AG09309 (cell line): ENCODE data around the gene MCTP1.
A peak's percentile ranks its signal among the peaks of the same experiment; 100 is the strongest.

ENCODE experiments used
- DNase-seq: peaks from one replicate; pipeline ENCODE4 v3.0.0-alpha.2; 2010; ENCODE audit warnings: low read depth
- H3K4me3 ChIP-seq: 2 replicates; pipeline ENCODE4 v1.5.1; 2011; ENCODE audit warnings: mild to moderate bottlenecking, low read depth, low read length, moderate library complexity; ENCODE audit not compliant: control insufficient read depth
- TF ChIP-seq, protein P1 (sequence below): IDR thresholded peaks from 2 replicates; pipeline ENCODE4 v1.5.1; 2011; ENCODE audit warnings: mild to moderate bottlenecking, low read depth, low read length, inconsistent platforms; ENCODE audit not compliant: insufficient read depth, control insufficient read depth; ENCODE audit errors: missing control alignments

The MCTP1 gene

DNA sequence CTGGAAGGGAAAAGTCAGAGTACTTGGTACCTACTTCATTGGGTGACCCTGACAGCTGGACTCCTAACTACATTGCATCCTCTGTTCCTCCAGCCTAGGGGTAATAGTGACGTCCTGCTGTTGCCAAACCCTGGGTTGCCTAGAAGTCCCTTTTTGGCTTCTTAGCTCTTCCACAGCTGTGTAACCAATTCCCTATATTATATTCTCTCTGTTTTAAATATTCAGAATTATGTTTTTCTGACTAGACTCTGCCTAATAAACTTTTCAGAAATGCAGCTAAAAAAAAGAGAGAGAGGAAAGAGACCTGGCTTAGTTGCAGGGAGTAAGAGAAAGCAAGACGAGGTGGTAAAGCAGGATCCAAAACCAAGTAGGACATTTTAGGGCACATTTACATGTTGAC, 28.4 kb downstream of the MCTP1 start:
- TF ChIP-seq, protein P1, sequence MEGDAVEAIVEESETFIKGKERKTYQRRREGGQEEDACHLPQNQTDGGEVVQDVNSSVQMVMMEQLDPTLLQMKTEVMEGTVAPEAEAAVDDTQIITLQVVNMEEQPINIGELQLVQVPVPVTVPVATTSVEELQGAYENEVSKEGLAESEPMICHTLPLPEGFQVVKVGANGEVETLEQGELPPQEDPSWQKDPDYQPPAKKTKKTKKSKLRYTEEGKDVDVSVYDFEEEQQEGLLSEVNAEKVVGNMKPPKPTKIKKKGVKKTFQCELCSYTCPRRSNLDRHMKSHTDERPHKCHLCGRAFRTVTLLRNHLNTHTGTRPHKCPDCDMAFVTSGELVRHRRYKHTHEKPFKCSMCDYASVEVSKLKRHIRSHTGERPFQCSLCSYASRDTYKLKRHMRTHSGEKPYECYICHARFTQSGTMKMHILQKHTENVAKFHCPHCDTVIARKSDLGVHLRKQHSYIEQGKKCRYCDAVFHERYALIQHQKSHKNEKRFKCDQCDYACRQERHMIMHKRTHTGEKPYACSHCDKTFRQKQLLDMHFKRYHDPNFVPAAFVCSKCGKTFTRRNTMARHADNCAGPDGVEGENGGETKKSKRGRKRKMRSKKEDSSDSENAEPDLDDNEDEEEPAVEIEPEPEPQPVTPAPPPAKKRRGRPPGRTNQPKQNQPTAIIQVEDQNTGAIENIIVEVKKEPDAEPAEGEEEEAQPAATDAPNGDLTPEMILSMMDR = no peak
- H3K4me3 ChIP-seq = no peak overlapping the region

DNA sequence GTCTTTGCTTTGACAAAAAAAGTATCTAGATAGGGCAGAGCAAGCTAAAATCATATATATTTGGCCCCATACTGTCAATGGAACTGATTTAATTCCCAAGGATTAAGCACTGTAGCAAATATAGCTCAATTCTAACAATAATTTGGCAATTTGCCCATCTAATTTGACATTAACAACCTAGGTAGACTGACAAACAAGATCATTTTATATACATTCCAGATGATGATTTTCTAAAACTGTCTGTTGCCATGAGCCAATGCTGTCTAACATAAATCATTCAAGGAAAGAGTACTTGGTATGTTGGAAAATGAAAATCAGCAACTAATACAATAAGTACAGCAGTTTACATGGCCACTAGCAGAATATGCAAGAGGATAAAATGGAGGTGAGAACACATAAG, 32.1 kb downstream of the MCTP1 start:
- no peak for DNase-seq
- H3K4me3 ChIP-seq = no peak overlapping the region
- TF ChIP-seq, protein P1 = no peak

More for the DNA sequence above, 28.4 kb downstream of the MCTP1 start:
- DNase-seq = no peak

DNA sequence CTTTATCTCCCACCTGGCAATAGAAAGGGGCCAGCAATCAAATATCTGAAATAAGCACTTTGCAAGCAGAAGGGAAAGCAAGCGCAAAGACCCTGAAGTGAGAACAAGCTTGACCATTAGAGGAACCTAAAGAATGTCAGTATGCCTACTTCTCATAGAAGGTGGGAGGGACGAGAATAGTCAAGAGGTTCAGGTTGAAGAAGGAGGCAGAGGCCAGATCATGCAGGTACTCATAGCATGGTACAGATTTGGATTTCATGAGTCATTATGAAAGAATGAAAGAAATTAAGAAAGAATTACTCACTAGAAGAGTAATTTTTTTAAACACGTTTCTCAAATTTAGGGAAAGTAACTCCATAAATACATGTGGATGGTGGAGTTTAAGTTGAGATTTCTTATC, 33.7 kb downstream of the MCTP1 start:
- no peak for DNase-seq
- TF ChIP-seq, protein P1 = no peak
- H3K4me3 ChIP-seq = no peak overlapping the region

GRCh38 chr5:95244479-95244878, 40.4 kb downstream of the MCTP1 start:
- H3K4me3 ChIP-seq = no peak overlapping the region
- DNase-seq = no peak
- TF ChIP-seq, protein P1 = no peak

- no peak for DNase-seq
- TF ChIP-seq, protein P1 = no peak
- H3K4me3 ChIP-seq = no peak overlapping the region
Measured at GRCh38 chr5:95241635-95242034, 43.3 kb downstream of the MCTP1 start.

DNA sequence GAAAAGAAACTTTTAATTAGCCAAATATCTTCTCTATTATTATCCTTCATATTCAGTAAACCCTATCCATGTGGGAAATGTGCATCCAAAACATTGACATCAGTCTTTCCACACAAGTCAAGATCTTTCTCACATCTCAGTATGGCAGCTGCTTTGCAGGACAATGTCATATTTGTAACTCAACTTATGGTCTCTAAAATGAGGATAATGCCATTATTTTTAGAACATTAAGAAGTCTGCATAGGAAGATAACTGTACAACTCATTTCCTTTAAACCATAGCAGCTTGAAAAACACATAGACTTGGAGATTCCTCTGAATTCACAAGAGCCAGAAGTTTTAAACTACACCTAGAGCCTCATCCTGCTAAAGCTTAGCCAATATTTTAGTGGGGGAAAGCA, 43.7 kb downstream of the MCTP1 start:
- TF ChIP-seq, protein P1 = no peak
- DNase-seq = no peak
- H3K4me3 ChIP-seq = no peak overlapping the region

- TF ChIP-seq, protein P1 = peak; percentile 22
- DNase-seq = no peak
- no peak overlapping the region for H3K4me3 ChIP-seq
Measured at GRCh38 chr5:95238560-95239325, 46.2 kb downstream of the MCTP1 start.
